ENCODE measurements around the gene LECT2. TPM values are rescaled to one million over a fixed set of nuclear protein-coding genes. Genes with fewer than 3 reads are reported as not detected.

The LECT2 gene
- not detected for total RNA-seq
- polyA plus RNA-seq (ENCODE audit: insufficient read depth in 1 of 8, insufficient read length in 8 of 8, low replicate concordance in 1 of 8), result under 1 TPM in 5 of 8 donors, not detected in 3; 0.11 to 0.47 (median 0.27) TPM
- long read RNA-seq, donor 1, result 0 reads
- long read RNA-seq, donor 2, result 0 reads
- long read RNA-seq, donor 3, result 0 reads
- long read RNA-seq, donor 4, result 0 reads
- long read RNA-seq, donor 5, result 0 reads
- long read RNA-seq, donor 6, result 0 reads
- long read RNA-seq, donor 7, result 0 reads
- long read RNA-seq, donor 8, result 0 reads
- long read RNA-seq, donor 9, result 0 reads
- long read RNA-seq, donor 10, result 0 reads
- long read RNA-seq, donor 11, result 0 reads

- H3K36me3 ChIP-seq (ENCODE audit: control insufficient read depth, insufficient read depth, low read length), result no peaks in the 10 kb centered on the region
- H3K27ac ChIP-seq (ENCODE audit: low read length), result no peak within 1 kb of the TSS
- no peaks in the 10 kb centered on the region for H3K9me3 ChIP-seq (replicated peaks; ENCODE audit: control insufficient read depth, low read depth, low read length)
- no peak for DNase-seq
- H3K4me3 ChIP-seq (ENCODE audit: low read length), result no peak within 1 kb of the TSS
- WGBS (ENCODE audit: insufficient coverage), result no CpG with 5 or more reads among the region's 3 CpGs
- H3K4me1 ChIP-seq (ENCODE audit: control insufficient read depth, insufficient read depth, low read length), result no peaks in the 10 kb centered on the region
- peaks cover 2% of the 10 kb centered on the region for H3K27me3 ChIP-seq (ENCODE audit: control insufficient read depth, insufficient read depth, low read length)
These were observed at the start of gene LECT2 for GRCh38 chr5:135954899-135955298. Gene LECT2 (minus strand): TSS chr5:135954983. CDS start chr5:135954833, 150 bp downstream.

DNA sequence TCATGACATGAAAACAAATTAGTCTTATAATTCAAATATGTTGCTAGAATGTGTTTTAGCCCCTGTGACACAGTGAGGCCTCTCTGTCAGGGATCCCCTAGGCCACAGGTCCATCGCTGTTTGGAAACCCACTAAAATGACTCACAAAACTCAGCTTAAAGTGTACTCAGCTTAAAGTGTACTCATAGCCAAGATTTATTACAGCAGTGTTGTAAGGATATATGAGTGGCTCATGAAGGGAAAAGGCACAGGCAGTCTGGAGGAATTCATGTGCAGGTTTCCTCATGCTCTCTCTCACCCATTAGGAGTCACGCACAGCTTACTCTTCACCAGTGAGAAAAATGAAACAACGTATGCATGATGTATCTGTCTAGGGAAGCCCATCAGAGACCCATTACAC is 49.7 kb upstream of the LECT2 start:
- H3K27me3 ChIP-seq (ENCODE audit: control insufficient read depth, insufficient read depth, low read length), result no peaks in the 10 kb centered on the region
- H3K4me1 ChIP-seq (ENCODE audit: control insufficient read depth, insufficient read depth, low read length), result peaks cover 21% of the 10 kb centered on the region
- no peak for DNase-seq
- H3K4me3 ChIP-seq (ENCODE audit: low read length), result no peak overlapping the region
- H3K9me3 ChIP-seq (replicated peaks; ENCODE audit: control insufficient read depth, low read depth, low read length), result no peaks in the 10 kb centered on the region
- WGBS (ENCODE audit: insufficient coverage), result no CpG with 5 or more reads among the region's 3 CpGs
- no peaks in the 10 kb centered on the region for H3K36me3 ChIP-seq (ENCODE audit: control insufficient read depth, insufficient read depth, low read length)
- H3K27ac ChIP-seq (ENCODE audit: low read length), result no peak overlapping the region

GRCh38 chr5:136001466-136001981 is 46.7 kb upstream of the LECT2 start:
- Histone ChIP-seq H3K27me3 (ENCODE audit: control insufficient read depth, insufficient read depth, low read length) (no peaks in the 10 kb centered on the region), H3K9me3 (replicated peaks; ENCODE audit: control insufficient read depth, low read depth, low read length) (no peaks in the 10 kb centered on the region), H3K4me3 (ENCODE audit: low read length) (no peak overlapping the region), H3K36me3 (ENCODE audit: control insufficient read depth, insufficient read depth, low read length) (no peaks in the 10 kb centered on the region), H3K4me1 (ENCODE audit: control insufficient read depth, insufficient read depth, low read length) (peaks cover 20% of the 10 kb centered on the region), H3K27ac (ENCODE audit: low read length) (peak overlapping the region; percentile 57)
- WGBS (ENCODE audit: insufficient coverage), result 24% methylated on average over 2 of the region's 5 CpGs
- peak; percentile 91 for DNase-seq

- Histone ChIP-seq H3K27ac (ENCODE audit: low read length) (peak overlapping the region; percentile 57), H3K9me3 (replicated peaks; ENCODE audit: control insufficient read depth, low read depth, low read length) (no peaks in the 10 kb centered on the region), H3K4me3 (ENCODE audit: low read length) (no peak overlapping the region), H3K4me1 (ENCODE audit: control insufficient read depth, insufficient read depth, low read length) (peaks cover 17% of the 10 kb centered on the region), H3K36me3 (ENCODE audit: control insufficient read depth, insufficient read depth, low read length) (no peaks in the 10 kb centered on the region), H3K27me3 (ENCODE audit: control insufficient read depth, insufficient read depth, low read length) (no peaks in the 10 kb centered on the region)
- WGBS (ENCODE audit: insufficient coverage), result 57% methylated on average over 2 of the region's 3 CpGs
- peak; percentile 74 for DNase-seq
These were observed 46.1 kb upstream of the LECT2 start for GRCh38 chr5:136000932-136001331.

- no peak for DNase-seq
- Histone ChIP-seq H3K9me3 (replicated peaks; ENCODE audit: control insufficient read depth, low read depth, low read length) (no peaks in the 10 kb centered on the region), H3K27me3 (ENCODE audit: control insufficient read depth, insufficient read depth, low read length) (no peaks in the 10 kb centered on the region), H3K4me1 (ENCODE audit: control insufficient read depth, insufficient read depth, low read length) (peaks cover 17% of the 10 kb centered on the region), H3K4me3 (ENCODE audit: low read length) (no peak overlapping the region), H3K36me3 (ENCODE audit: control insufficient read depth, insufficient read depth, low read length) (no peaks in the 10 kb centered on the region), H3K27ac (ENCODE audit: low read length) (no peak overlapping the region)
- WGBS (ENCODE audit: insufficient coverage), result 60% methylated on average over 1 of the region's 2 CpGs
These were observed 45.4 kb upstream of the LECT2 start for GRCh38 chr5:136000147-136000546.

GRCh38 chr5:135999406-136000139 is 44.8 kb upstream of the LECT2 start:
- Histone ChIP-seq H3K4me1 (ENCODE audit: control insufficient read depth, insufficient read depth, low read length) (peaks cover 20% of the 10 kb centered on the region), H3K36me3 (ENCODE audit: control insufficient read depth, insufficient read depth, low read length) (no peaks in the 10 kb centered on the region), H3K4me3 (ENCODE audit: low read length) (no peak overlapping the region), H3K27ac (ENCODE audit: low read length) (peak overlapping the region; percentile 29), H3K9me3 (replicated peaks; ENCODE audit: control insufficient read depth, low read depth, low read length) (no peaks in the 10 kb centered on the region), H3K27me3 (ENCODE audit: control insufficient read depth, insufficient read depth, low read length) (no peaks in the 10 kb centered on the region)
- 83% methylated on average over 2 of the region's 8 CpGs for WGBS (ENCODE audit: insufficient coverage)
- peak; percentile 71 for DNase-seq

DNA sequence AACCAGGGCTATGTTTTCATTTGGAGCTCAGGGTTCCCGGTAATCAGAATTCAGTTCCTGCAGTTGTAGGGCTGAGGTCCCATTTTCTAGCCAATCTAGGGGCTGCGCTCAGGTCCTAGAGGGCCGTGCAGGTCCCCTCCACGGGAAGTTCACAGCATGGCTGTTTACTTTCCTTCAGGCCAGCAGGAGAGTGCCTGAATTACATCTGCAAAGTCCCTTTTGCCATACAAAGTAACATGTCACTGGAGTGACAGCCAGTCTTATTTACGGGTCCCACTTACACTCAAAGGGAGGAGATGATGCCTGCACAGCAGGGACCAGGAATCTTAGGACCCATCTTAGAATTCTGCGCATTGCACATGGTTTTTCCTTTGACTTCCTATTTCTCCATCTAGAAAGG is 44.1 kb upstream of the LECT2 start:
- H3K27ac ChIP-seq (ENCODE audit: low read length), result peak overlapping the region; percentile 29
- H3K4me3 ChIP-seq (ENCODE audit: low read length), result no peak overlapping the region
- DNase-seq, result no peak
- WGBS (ENCODE audit: insufficient coverage), result 83% methylated on average over 4 of the region's 6 CpGs
- H3K27me3 ChIP-seq (ENCODE audit: control insufficient read depth, insufficient read depth, low read length), result no peaks in the 10 kb centered on the region
- H3K4me1 ChIP-seq (ENCODE audit: control insufficient read depth, insufficient read depth, low read length), result peaks cover 21% of the 10 kb centered on the region
- no peaks in the 10 kb centered on the region for H3K9me3 ChIP-seq (replicated peaks; ENCODE audit: control insufficient read depth, low read depth, low read length)
- H3K36me3 ChIP-seq (ENCODE audit: control insufficient read depth, insufficient read depth, low read length), result no peaks in the 10 kb centered on the region

- Histone ChIP-seq H3K27me3 (ENCODE audit: control insufficient read depth, insufficient read depth, low read length) (no peaks in the 10 kb centered on the region), H3K4me3 (ENCODE audit: low read length) (no peak overlapping the region), H3K9me3 (replicated peaks; ENCODE audit: control insufficient read depth, low read depth, low read length) (no peaks in the 10 kb centered on the region), H3K4me1 (ENCODE audit: control insufficient read depth, insufficient read depth, low read length) (peaks cover 30% of the 10 kb centered on the region), H3K36me3 (ENCODE audit: control insufficient read depth, insufficient read depth, low read length) (no peaks in the 10 kb centered on the region), H3K27ac (ENCODE audit: low read length) (no peak overlapping the region)
- no peak for DNase-seq
- WGBS (ENCODE audit: insufficient coverage), result 45% methylated on average over 6 of the region's 8 CpGs
These were observed 43.0 kb upstream of the LECT2 start for GRCh38 chr5:135997673-135998335.

GRCh38 chr5:135996611-135997010 is 41.8 kb upstream of the LECT2 start:
- H3K27me3 ChIP-seq (ENCODE audit: control insufficient read depth, insufficient read depth, low read length), result no peaks in the 10 kb centered on the region
- H3K4me1 ChIP-seq (ENCODE audit: control insufficient read depth, insufficient read depth, low read length), result peaks cover 26% of the 10 kb centered on the region
- no peak overlapping the region for H3K27ac ChIP-seq (ENCODE audit: low read length)
- 89% methylated on average over 1 of the region's 2 CpGs for WGBS (ENCODE audit: insufficient coverage)
- DNase-seq, result no peak
- no peak overlapping the region for H3K4me3 ChIP-seq (ENCODE audit: low read length)
- H3K9me3 ChIP-seq (replicated peaks; ENCODE audit: control insufficient read depth, low read depth, low read length), result no peaks in the 10 kb centered on the region
- H3K36me3 ChIP-seq (ENCODE audit: control insufficient read depth, insufficient read depth, low read length), result no peaks in the 10 kb centered on the region

GRCh38 chr5:135995976-135996375 is 41.2 kb upstream of the LECT2 start:
- Histone ChIP-seq H3K4me1 (ENCODE audit: control insufficient read depth, insufficient read depth, low read length) (peaks cover 25% of the 10 kb centered on the region), H3K27ac (ENCODE audit: low read length) (no peak overlapping the region), H3K27me3 (ENCODE audit: control insufficient read depth, insufficient read depth, low read length) (no peaks in the 10 kb centered on the region), H3K9me3 (replicated peaks; ENCODE audit: control insufficient read depth, low read depth, low read length) (no peaks in the 10 kb centered on the region), H3K4me3 (ENCODE audit: low read length) (no peak overlapping the region), H3K36me3 (ENCODE audit: control insufficient read depth, insufficient read depth, low read length) (no peaks in the 10 kb centered on the region)
- WGBS (ENCODE audit: insufficient coverage), result 89% methylated on average over 2 of the region's 3 CpGs
- DNase-seq, result no peak
